T-helper 1 cell (primary cell): ENCODE measurements around the gene KLHL29.

Experiments used
- DNase-seq, 5 donors: peaks; one replicate each; pipeline ENCODE4 v3.0.0-alpha.2; 2012 to 2020

The KLHL29 gene

DNA sequence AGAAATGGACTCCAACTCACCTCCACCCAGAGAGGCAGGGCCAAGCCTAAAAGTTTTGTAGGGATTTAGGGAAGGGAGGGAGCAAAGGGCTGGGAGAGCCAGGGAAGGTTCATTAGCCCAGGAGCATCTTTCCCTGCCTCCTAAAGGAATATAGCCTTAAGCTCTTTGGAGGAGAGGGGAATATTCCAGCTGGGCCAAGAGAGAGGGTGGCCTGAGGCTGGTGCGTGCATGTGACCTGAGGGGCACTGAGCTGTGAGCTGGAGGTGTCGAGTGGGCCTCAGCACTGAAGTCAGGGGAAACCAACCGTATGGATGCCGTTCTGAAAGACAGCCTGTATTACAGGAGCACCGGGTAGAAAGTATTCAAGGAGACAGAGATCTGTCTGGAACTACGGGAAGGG lies 112.6 kb downstream of the KLHL29 start:
- no peak for DNase-seq

DNA sequence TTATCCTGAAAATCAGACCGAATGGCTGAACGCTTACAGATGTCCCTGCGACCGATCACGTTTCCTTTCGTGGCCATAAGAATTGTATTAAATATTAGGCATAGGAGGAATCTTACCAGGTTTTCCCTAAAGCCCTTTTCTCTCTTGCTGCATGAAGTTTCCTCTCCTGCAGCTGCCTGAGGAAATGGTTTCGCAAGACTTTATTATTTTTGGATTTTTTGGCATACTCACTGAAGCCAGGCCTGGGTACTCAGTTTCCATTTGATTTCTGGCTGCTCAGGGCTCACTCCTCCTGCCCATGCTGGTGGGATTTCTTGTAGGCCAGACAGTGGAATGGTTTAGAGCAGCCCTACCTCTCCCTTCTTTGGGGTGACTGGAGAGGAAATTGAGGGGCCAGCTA lies 114.0 kb downstream of the KLHL29 start:
- DNase-seq = no peak

DNA sequence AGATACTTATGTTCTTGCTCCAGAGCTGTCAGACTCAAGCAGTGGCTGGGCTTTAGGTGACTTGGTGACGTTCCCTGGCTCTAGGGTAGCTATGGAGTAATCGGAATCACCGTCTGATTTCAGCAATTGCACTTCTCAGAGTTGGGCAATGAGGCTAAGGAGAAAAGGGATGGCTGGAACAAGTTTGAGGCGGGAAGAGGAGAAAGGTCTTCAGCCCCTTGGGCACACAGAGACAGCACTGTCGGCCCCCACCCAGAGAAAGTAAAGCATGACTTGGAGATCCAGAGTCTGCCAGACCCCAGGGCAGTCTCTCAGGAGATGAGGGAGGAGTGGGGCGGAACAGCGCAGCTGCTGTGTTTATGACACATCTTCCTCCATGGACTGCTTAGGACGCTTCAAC lies 114.5 kb downstream of the KLHL29 start:
- DNase-seq = no peak

DNA sequence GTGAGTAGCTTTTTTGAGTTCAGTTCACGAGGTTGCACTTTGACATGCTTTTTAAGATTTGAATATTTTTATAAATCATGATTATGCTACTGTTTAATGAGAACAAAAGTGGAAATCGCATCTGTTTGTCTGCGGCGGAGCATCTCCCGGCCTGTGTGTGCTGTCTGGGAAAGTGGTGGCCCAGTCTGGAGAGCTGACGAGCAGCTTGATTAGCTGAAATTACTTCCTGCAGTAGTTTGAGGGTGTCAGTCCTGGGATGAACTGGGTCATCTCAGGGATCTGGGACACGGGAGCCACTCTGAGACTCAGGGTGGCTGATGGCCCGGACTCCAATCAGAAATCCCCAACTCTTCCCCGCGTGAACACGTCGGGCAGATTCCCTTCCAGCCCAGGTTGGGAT lies 115.9 kb downstream of the KLHL29 start:
- no peak for DNase-seq

DNA sequence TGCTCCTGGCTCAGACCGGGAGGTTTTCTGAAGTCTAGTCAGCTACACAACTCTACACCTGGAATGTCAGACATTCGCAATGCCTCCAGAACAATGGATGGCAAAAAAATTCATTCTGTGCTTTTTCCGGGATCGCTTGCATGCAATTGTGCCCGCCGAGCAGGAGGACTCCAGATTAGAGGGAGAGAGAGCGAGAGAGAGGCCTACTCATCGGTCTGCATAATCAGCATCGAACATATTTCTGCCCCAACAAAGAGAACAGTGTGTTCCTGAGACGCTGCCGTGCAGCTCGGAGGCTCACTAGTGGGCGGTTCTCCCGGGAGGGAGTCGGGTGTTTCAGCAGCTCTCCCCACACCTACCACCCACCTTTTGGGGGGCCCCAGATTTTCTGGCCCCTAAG lies 117.1 kb downstream of the KLHL29 start:
- DNase-seq = no peak

DNA sequence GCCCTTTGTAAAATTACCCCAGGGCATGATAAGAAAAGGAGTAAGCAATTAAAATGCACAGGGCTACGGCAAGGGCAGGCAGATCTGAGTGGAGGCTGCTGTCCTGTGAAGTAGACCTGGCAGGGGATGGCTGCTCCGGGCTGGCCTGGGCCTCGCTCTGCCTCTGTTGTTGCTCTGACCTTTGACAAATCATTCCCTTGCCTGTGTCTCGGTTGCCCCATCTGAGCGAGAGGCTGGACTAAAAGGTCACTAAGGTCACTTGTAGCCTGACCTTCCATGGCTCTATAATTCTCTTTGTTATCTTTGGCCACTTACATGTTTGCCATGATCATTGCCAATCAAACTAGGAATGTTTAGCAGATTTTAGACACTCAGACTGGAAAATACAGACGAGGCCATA lies 118.1 kb downstream of the KLHL29 start:
- DNase-seq = no peak

DNA sequence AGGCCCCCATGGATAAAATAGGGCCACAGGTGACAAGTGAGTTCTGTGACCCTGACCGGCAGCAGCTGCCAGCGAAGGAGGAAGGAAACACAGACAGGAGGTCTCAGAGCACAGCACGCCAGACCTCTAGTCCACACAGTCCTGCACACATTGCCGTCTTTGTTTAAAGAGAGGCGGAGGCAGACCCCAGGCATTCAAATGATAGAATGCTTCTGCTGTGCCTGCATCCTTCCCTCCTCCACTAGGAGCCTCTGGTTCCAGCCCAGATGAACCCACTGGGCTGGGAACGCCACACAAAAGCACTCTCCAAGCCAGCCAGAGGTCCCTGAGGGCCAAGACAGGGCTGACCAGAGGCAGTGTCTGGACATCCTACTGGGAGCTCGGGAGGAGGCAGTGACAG lies 118.7 kb downstream of the KLHL29 start:
- no peak for DNase-seq

DNA sequence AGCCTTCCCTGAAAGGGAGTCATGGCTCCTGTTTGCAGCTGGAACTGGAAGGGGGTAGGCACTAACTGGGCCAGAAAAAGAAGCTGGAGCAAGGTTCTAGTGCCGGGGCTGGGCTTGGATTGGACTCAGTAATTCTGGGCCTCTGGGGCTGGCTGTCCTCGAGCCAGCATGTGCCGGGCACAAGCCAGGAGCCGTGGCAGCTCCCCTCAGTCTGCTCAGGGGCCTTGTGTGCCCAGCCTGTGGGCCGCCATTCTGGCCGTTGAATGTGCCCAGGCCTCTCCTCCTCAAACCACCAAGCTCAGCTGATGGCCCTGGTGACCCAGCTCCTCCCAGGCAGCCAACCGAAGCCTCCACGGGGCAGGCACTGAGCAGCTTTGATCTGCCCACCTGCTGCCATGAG lies 119.6 kb downstream of the KLHL29 start:
- DNase-seq = no peak

DNA sequence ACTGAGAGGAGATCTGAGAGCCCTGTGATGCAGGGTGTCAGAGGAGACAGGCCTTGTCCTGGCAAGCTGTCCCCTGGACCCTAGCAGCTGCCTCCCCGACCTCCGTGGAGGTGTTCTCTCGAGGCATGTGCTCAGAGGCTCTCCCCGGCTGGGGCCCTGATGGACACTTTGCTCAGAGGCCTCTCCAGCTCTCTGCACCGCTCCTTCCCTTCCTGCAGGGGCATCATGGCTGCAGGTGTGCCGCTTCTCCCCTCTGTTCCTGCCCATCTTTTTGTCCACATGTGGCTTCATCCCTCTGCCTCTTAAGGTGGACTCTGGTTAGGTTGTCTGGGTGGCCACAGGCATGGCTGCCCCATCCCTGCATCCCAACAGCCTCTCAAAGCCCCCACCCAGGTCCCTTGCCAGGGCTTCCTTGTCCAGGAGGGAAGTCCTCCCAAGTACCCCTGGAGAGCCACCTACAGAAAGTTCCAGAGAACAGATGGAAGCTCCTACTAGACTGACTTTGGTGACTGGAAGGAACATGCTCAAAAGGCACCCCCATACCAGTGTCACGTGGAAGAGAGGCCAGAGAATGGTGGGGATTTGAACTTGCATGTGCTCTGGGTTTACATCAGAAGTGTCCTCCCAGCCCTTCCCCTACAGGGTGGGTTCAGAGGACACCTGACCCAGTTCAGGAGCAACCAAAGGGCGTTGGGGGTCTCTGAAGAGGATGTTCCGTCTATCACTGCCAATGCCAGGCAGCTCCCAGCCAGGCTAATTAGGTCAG lies 120.4 kb downstream of the KLHL29 start:
- DNase-seq = no peak

DNA sequence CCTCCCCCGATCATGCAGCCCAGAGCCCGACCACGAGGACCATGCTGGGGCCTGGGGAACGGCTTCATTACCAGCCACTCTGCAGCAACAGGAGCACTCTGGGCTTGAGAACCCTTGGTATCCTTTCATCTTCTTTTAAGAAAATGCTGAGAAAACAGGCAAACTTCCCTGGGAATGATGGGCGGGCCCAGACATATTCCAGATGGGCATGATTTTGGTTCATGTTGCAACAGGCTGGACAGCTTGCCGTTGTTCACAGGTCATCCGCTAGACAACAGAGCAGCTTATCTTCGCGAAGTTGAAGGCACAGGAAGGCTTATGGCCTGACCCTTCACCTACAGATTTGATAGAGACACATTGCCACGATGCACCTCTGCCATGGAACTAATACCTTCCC lies 121.0 kb downstream of the KLHL29 start:
- no peak for DNase-seq

DNA sequence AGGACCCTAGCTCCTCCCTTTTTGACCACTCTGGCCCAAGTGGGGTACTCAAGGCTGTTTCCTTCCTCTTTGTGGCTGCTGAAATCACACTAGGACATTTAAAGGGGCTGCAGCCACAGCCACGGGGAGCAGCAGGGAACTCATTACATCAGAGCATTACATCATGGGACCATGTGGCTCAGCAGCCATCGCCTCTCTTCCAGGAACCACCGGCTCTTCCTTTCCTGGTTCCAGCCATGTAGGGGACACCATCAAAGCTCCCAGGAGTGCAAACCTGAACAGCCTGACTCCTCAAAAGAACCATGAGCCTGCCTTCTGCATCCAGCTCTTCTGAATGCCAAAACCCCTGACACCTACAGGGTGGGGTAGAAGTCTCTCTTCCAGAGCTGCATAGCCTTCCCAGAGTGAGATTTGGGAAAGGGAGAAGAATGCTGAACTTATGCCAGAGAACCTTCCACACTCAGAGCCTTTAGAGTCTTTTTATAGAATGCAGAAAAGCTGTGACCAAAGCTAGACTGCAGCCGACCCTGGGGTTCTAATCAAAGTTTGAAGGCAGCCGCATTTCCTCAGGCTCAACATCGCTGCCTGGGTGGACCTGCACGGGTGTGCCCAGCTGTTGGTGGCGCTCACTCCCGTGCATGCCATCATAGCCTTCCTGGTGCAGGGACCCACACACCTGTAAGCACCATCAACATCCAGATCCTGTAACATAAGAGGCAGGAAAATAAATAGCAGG lies 121.7 kb downstream of the KLHL29 start:
- no peak for DNase-seq

DNA sequence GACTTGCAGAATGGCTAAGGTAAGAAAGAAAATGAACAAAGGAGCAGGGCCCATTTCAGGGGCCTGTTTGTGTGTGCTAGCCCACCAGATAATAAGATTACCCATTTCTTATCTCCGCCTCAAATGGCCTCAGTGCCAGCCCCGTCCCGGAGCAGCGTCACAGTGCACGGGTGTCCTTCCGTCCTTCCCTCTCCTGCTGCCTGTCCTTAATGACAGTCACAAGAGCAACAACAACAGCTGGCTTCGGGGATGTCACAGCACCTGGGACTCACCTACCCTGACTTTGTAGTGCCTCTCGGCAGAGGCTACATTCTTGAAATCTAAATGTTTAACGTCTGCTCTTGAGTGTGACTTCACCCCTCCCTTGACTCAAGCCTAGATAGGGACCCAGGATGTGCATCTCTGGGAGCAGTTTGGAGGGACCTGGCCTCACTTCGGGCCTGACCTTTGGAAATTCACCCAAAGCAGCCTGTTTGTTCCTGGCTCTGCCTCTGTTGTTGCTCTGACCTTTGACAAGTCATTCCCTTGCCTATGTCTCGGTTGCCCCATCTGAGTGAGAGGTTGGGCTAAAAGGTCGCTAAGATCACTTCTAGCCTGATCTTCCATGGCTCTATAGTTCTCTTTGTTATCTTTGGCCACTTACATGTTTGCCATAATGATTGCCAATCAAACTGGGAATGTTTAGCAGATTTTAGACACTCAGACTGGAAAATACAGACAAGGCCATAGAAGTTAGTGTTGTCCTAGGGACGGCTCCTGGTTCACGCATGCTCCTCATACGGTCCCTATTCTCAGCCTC lies 122.5 kb downstream of the KLHL29 start:
- DNase-seq = no peak

DNA sequence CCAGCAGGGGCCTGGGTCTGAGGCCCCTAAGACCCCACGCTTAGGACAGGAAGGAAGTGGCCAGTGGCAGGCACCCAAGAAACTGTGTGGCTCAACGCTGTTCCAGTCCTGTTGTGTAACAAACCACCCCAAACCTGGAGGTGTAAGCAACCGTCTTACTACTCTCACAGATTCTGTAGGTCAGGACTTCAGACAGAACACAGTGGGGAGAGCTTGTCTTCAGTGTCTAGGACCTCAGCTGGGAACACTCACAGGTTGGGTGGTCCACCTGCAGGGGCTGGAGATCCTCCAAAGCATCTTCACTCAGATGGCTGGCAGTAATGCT lies 123.0 kb downstream of the KLHL29 start:
- no peak for DNase-seq

DNA sequence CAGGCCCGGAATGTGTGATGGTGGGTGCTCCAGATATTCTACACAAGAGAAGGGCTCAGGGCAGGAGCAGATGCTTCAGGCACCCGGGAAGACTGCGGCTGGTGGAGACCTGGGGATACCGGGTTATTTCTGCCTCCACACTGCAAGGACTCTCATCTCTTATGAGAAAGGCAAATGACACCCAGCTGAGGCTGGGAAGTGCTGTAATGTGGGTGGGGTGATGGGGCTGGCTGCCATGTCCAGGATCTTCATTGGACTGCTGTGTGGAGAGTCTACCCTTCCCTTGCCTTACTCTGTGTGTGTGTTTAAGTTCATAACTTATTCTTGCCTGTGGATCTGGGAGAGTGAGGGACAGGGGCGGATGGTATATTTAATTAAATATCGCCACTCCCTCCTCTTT lies 124.1 kb downstream of the KLHL29 start:
- no peak for DNase-seq

DNA sequence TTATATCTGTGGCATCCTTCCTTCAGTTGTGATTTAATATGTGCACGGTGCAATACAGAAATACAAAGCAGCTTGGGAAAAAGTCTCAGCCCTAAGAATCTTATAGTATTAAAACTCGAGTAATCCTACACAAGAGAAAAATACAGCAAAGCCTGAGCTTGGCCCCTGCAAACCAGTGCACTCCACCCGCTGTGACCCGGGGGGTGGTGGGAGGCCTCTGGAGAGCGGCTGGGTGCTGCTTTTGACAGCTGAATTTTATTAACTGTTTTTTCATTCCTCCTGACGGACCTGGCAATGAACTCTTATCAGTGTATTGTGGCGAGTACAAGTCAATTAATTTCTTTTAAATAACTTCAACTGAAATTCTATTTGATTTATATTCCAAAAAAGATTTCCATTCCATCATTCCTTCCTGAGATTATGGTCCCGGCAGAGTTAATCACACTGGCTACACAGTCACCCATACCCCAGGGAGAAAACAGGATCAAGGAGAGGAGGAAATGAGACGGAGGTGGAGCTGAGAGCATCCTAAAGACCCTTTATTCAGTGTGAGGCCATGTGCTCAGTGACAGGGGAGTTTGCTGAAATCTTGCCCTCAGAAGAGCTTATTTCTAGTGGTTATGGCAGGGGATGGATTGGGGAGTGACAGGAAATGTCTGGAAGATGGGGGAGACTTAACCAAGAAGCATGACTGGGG lies 124.8 kb downstream of the KLHL29 start:
- DNase-seq = no peak

DNA sequence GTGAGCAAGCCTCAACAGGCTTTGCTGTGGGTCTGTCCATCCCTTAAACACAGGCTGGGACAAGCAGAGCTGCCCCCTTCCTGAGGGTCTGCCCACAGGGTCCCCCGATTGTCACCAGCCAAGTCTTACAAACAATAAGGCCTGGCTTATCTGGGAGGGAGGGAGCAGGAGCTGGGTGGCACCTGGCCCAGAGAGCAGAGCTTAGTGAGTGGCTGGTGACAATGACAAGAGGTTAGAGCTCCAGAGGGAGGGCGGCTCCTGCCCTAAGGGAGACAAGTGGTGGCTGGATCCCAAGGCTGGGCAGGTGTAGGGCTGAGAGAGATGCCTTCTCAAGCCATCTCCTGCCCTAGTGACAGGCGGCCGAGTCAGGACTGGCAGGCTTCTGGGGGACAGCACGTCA lies 125.5 kb downstream of the KLHL29 start:
- no peak for DNase-seq

DNA sequence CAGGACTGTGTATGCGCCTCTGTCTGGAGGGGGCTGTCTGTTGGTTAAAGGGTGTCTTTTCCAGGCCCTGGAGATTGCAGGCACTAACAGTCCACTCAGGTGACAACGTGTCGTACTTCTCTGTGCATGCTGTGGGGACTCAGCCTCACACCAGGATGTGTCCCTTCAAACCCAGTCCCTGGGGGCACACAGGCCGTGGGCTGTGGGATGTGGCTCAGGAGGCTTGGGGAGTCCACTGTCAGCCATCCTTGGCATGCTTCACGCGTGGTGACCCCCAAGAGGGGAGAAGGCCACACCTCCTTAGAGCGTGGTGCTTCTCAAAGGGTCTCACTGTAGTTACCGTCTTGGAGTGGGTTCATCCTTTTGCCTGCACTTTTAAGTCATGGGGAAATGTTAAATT lies 127.8 kb downstream of the KLHL29 start:
- DNase-seq = no peak

DNA sequence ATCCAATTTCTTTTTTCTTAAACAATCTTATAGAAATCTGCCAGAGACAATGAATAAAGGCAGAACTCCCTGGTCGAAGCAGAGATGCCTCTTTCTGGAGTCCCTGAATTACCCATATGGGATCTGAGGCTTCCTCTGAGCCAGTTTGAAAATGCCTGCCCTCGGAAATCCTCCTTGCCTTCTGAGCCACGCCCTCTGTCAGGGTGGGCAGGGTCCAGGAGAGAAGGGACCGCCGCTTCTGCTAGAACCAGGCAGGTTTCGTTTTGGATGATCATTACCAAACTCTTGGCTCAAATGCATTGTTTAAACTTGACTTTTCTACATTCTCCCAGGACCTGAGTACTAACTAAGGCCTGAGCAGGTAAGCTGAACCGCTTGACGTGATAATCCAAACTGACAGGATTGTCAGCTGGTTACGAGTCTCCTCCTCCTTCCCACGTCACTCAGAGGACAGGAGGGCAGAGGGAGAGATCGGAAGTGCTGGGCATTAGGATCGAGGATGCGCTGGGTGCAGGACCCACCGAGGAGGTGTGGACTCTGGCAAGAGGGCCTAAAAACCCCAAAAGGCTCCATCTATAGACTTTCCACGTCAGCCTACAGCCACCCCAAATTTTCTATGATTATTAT lies 128.4 kb downstream of the KLHL29 start:
- no peak for DNase-seq

DNA sequence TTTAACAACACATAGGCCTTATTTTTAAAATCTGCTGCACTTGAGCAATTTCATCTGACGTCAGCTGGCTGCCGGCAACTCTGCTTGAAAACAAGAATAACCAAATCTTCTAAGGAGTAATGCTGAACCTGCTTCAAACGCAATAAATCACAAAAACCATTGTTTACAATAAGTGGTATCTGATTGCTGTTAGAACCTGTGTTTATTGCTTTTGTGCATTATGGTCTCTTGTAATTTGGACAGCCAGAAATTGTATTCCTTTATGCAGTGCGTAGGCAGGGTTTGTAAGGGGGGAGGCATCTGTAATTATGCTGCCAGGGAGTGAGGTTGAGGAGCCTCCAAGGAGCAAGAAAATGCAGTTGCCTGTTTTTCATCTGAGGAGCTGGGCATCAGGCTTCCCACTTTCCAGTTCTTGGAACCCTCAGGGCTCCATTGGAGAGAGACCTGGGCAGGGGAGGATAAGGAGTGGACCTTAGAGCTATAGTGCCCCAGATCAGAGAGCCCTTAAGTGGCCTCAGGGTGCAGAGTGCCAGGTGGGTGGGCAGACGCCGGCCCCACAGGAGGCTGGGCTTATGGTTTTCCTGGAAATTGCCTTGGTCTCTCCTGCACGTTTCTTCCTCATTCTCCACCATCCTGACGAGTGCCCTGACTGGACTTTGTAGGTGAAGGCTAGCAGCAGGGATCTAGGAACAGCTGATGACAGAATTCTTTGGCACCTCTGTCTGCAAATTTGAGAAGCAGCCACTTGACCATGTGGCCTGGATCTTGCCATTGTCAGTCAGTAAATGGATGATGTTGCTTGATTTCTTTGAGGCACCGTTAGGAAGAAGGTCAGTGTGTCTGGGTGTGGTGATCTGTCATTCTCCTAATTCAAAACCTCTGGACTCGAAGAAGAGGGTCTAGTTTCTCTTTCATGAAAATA lies 129.2 kb downstream of the KLHL29 start:
- DNase-seq = no peak

DNA sequence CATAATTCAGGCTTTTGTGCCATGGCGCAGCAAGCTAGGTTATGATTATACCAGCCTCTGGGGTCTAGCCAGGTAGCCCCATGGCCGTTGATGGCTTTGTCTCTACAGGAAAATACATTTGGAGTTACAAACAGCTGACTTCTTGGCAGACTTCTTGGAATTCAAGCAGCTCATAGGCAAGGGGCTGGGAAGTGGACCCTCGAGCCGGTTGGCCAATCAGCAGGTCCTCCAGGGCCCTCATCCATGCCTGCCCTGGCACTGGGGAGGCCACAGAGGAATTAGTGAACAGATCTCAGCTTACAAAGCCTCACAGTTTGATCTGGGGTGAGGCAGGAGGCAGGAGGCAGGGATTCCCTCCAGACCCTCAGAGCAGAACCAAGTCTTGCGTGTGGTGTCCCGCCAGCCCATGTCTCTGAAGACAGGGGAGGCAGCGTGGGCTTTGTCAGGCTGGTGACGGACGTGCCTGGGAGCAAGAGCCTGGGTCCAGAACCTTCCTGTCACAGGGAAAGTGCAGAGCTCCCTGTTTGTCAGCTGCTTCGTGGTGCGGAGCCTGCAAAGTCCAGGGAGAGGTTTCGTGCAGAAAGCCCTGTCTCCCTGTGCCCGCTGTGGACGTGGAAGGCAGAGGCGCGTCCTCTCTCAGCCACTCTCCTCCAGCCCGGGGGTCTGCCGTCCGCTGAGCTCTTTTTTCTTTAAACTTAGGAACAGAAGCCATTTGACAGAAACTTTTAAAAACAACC lies 131.7 kb downstream of the KLHL29 start:
- DNase-seq = no peak
